Inflammatory macrophage treated with lipopolysaccharide for 4 hours (primary cell): ENCODE data around the gene NHEJ1.

ENCODE experiments used
- DNase-seq: peaks from one replicate; pipeline ENCODE4 v3.0.0-alpha.2; 2020

Gene NHEJ1

GRCh38 chr2:219054956-219055903 lies 105.4 kb downstream of the NHEJ1 start:
- no peak for DNase-seq

- DNase-seq: no peak
Measured at GRCh38 chr2:219049282-219049681, 111.3 kb downstream of the NHEJ1 start.

- peak; percentile 25 for DNase-seq
Measured at GRCh38 chr2:219045937-219046550, 114.6 kb downstream of the NHEJ1 start.

GRCh38 chr2:219042750-219043149 lies 117.9 kb downstream of the NHEJ1 start:
- no peak for DNase-seq

- no peak for DNase-seq
Measured at GRCh38 chr2:219042157-219042556, 118.5 kb downstream of the NHEJ1 start.

- peak; percentile 40 for DNase-seq
Measured at GRCh38 chr2:219041252-219041651, 119.4 kb downstream of the NHEJ1 start, which contains the start of gene CFAP65. CFAP65 (minus strand) TSS chr2:219041516; CDS start chr2:219039048, 2,468 bp downstream.

- no peak for DNase-seq
Measured at GRCh38 chr2:219038600-219038999, 122.0 kb downstream of the NHEJ1 start.

- no peak for DNase-seq
Measured at GRCh38 chr2:219037783-219038499, 122.7 kb downstream of the NHEJ1 start.

- DNase-seq: no peak
Measured at GRCh38 chr2:219035942-219036341, 124.7 kb downstream of the NHEJ1 start.

- no peak for DNase-seq
Measured at GRCh38 chr2:219034823-219035222, 125.8 kb downstream of the NHEJ1 start.

- DNase-seq: no peak
Measured at GRCh38 chr2:219032051-219032745, 128.4 kb downstream of the NHEJ1 start.

- no peak for DNase-seq
Measured at GRCh38 chr2:219031005-219031738, 129.4 kb downstream of the NHEJ1 start.

- no peak for DNase-seq
Measured at GRCh38 chr2:219030177-219030940, 130.3 kb downstream of the NHEJ1 start.

GRCh38 chr2:219029829-219030165 lies 130.8 kb downstream of the NHEJ1 start:
- DNase-seq: peak; percentile 67

- no peak for DNase-seq
Measured at GRCh38 chr2:219028996-219029828, 131.4 kb downstream of the NHEJ1 start.

GRCh38 chr2:219028141-219028540 lies 132.5 kb downstream of the NHEJ1 start:
- no peak for DNase-seq

- DNase-seq: no peak
Measured at GRCh38 chr2:219027511-219028055, 133.0 kb downstream of the NHEJ1 start.

GRCh38 chr2:219026946-219027345 lies 133.7 kb downstream of the NHEJ1 start:
- DNase-seq: no peak

- DNase-seq: no peak
Measured at GRCh38 chr2:219025637-219026585, 134.7 kb downstream of the NHEJ1 start.
